Esophagus muscularis mucosa (tissue), 4 donors: ENCODE results near the gene GRIN3B. TPM values are rescaled to one million over a fixed set of nuclear protein-coding genes. Genes with fewer than 3 reads are reported as not detected.
A peak's percentile ranks its signal among the peaks of the same experiment; 100 is the strongest.

Source experiments
- DNase-seq: peaks from one replicate; pipeline ENCODE4 v3.0.0-alpha.2; 2017; ENCODE audit errors: extremely low spot score
- H3K27ac ChIP-seq, 4 donors: fragments of 200-600 bp; sonication (generic); replicated peaks in 1 of 4; 1 replicate in 3 of 4; 2 replicates in 1 of 4; pipeline ENCODE4 v1.5.1; 2016 to 2019; ENCODE audit warnings: mild to moderate bottlenecking in 1 of 4
- H3K27me3 ChIP-seq, 4 donors: fragments of 200-600 bp; sonication (generic); one replicate each; pipeline versions ENCODE4 v1.5.1 to v1.6.0; 2016 to 2019
- H3K36me3 ChIP-seq, 4 donors: fragments of 200-600 bp; sonication (generic); one replicate each; pipeline ENCODE4 v1.5.1; 2016 to 2019
- H3K4me1 ChIP-seq, 4 donors: fragments of 200-600 bp; sonication (generic); one replicate each; pipeline ENCODE4 v1.5.1; 2016 to 2019
- H3K4me3 ChIP-seq, 4 donors: fragments of 200-600 bp; sonication (generic); 1 replicate in 2 of 4; 2 replicates in 2 of 4; pipeline ENCODE4 v1.5.1; 2016 to 2019; ENCODE audit warnings: mild to moderate bottlenecking in 4 of 4, moderate library complexity in 1 of 4
- H3K9me3 ChIP-seq, 4 donors: fragments of 200-600 bp; sonication (generic); 1 replicate in 3 of 4; 2 replicates in 1 of 4; pipeline ENCODE4 v1.5.1; 2016 to 2019
- EP300 ChIP-seq: sonication (generic); formaldehyde crosslinking; IDR thresholded peaks from one replicate; pipeline ENCODE4 v1.6.1; 2017; ENCODE audit warnings: antibody characterized with exemption
- POLR2A ChIP-seq: fragments of 450-650 bp; IDR thresholded peaks from one replicate; pipeline ENCODE4 v1.6.1; 2017; ENCODE audit warnings: antibody characterized with exemption, moderate library complexity, mild to moderate bottlenecking, low read depth
- POLR2AphosphoS5 ChIP-seq, 2 donors: sonication (generic); formaldehyde crosslinking; IDR thresholded peaks; one replicate each; pipeline ENCODE4 v1.6.1; 2017; ENCODE audit warnings: antibody characterized with exemption in 2 of 2
- WGBS: methylation state at CpG from one replicate; pipeline ENCODE4 v1.1.5; 2018; 5-methylcytosine and 5-hydroxymethylcytosine counted together
- intact Hi-C: fragments of 100-400 bp; cut with DNase I; formaldehyde crosslinking; loops from one replicate; pipeline ENCODE4 v1.15.1; 2023
- total RNA-seq, 4 donors: library from RNA; depleted of rRNA; stranded (reverse); fragments of >200 nt; gene quantifications; one replicate each; pipeline versions ENCODE4 v1.1.0 to v1.2.1, GENCODE V29; 2016
- TF ChIP-seq, protein P1 (sequence below), 3 experiments: fragments of 200-600 bp in 2 of 3; fragments of 450-650 bp in 1 of 3; sonication (generic) in 2 of 3; IDR thresholded peaks; one replicate each; pipeline ENCODE4 v1.5.1; 2017 to 2019; ENCODE audit warnings: antibody characterized with exemption in 3 of 3, mild to moderate bottlenecking in 2 of 3, moderate library complexity in 1 of 3

The GRIN3B gene
- total RNA-seq, 4 donors from 2014 or later: 0.13 to 0.17 TPM; not detected in 2

GRCh38 chr19:988510-988909, 11.7 kb upstream of the GRIN3B start:
- Histone ChIP-seq H3K4me3 (no peak overlapping the region), H3K27me3 (no peaks in the 10 kb centered on the region), H3K27ac (no peak overlapping the region), H3K4me1 (peaks cover 12 to 28% (median 23%) of the 10 kb centered on the region in 4 donors), H3K9me3 (no peaks in the 10 kb centered on the region), H3K36me3 (peaks cover 17 to 67% (median 62%) of the 10 kb centered on the region in 4 donors)
- intact Hi-C loops: no loop called here
- TF ChIP-seq POLR2A (no peak), POLR2AphosphoS5 (IDR thresholded peaks at IDR 0.05) (no peak), EP300 (no peak)
- TF ChIP-seq, protein P1, sequence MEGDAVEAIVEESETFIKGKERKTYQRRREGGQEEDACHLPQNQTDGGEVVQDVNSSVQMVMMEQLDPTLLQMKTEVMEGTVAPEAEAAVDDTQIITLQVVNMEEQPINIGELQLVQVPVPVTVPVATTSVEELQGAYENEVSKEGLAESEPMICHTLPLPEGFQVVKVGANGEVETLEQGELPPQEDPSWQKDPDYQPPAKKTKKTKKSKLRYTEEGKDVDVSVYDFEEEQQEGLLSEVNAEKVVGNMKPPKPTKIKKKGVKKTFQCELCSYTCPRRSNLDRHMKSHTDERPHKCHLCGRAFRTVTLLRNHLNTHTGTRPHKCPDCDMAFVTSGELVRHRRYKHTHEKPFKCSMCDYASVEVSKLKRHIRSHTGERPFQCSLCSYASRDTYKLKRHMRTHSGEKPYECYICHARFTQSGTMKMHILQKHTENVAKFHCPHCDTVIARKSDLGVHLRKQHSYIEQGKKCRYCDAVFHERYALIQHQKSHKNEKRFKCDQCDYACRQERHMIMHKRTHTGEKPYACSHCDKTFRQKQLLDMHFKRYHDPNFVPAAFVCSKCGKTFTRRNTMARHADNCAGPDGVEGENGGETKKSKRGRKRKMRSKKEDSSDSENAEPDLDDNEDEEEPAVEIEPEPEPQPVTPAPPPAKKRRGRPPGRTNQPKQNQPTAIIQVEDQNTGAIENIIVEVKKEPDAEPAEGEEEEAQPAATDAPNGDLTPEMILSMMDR (IDR thresholded peaks at IDR 0.05): no peak
- 89% methylated on average over 13 of the region's 15 CpGs for WGBS
- no peak for DNase-seq

- peaks cover 8 to 20% (median 17%) of the 10 kb centered on the region in 4 donors for H3K4me1 ChIP-seq
- intact Hi-C loops: no loop called here
- 89% methylated on average over 12 of the region's 25 CpGs for WGBS
- DNase-seq: no peak
- H3K27me3 ChIP-seq: peaks cover 0 to 6% (median 0%) of the 10 kb centered on the region in 4 donors
- no peak overlapping the region for H3K27ac ChIP-seq
- H3K36me3 ChIP-seq: peaks cover 17 to 77% (median 71%) of the 10 kb centered on the region in 4 donors
- TF ChIP-seq, protein P1 (IDR thresholded peaks at IDR 0.05): peak in 1 of 3 experiments; percentile 11
- no peak for TF ChIP-seq POLR2A
- H3K9me3 ChIP-seq: no peaks in the 10 kb centered on the region
- H3K4me3 ChIP-seq: no peak overlapping the region
Measured at GRCh38 chr19:989381-990081, 10.7 kb upstream of the GRIN3B start.

DNA sequence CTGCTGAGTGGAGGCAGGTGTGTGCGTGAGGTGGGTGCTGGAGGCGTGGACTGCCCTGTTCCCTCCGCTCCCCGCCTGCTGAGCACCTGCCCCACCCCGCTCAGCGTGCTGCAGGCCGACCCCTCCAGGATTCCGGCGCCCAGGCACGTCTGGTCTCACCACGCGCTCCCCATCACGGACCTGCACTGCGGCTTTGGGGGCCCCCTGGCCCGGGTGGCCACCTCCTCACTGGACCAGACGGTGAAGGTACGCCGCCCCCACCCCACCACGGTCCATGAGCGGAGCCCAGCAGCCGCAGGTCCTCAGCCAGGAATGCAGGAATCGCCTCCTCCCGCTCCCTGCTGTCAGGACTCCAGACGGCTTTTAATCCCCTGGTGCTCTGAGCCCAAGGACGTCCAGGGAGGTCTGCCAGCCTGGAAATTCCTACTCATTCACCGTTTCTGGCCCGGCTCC, 10.1 kb upstream of the GRIN3B start:
- Histone ChIP-seq H3K27me3 (peaks cover 0 to 12% (median 0%) of the 10 kb centered on the region in 4 donors), H3K9me3 (no peaks in the 10 kb centered on the region), H3K36me3 (peaks cover 17 to 83% (median 72%) of the 10 kb centered on the region in 4 donors), H3K4me3 (no peak overlapping the region), H3K27ac (no peak overlapping the region), H3K4me1 (peaks cover 2 to 14% (median 11%) of the 10 kb centered on the region in 4 donors)
- DNase-seq: no peak
- intact Hi-C loops: no loop called here
- 70% methylated on average over 6 of the region's 27 CpGs for WGBS
- no peak for TF ChIP-seq POLR2AphosphoS5 (IDR thresholded peaks at IDR 0.05)
- no peak for TF ChIP-seq EP300
- no peak for TF ChIP-seq POLR2A
- TF ChIP-seq, protein P1 (IDR thresholded peaks at IDR 0.05): no peak

DNA sequence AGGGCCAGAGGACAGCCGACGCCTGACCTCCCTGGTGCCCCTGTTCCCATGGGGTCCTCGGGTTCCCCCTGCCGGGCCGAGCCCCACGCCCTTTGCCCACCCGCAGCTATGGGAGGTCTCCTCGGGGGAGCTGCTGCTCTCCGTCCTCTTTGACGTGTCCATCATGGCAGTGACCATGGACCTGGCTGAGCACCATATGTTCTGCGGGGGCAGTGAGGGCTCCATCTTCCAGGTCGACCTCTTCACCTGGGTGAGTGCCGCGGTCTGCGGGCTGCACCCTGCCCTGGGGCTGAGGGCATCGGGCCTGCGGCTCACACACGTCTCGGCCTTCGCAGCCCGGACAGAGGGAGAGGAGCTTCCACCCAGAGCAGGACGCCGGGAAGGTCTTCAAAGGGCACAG, 9.5 kb upstream of the GRIN3B start:
- no peak for DNase-seq
- Histone ChIP-seq H3K4me1 (peaks cover under 1 to 9% (median 6%) of the 10 kb centered on the region in 4 donors), H3K4me3 (no peak overlapping the region), H3K27ac (no peak overlapping the region), H3K36me3 (peaks cover 17 to 79% (median 71%) of the 10 kb centered on the region in 4 donors), H3K27me3 (peaks cover 0 to 18% (median 3%) of the 10 kb centered on the region in 4 donors), H3K9me3 (no peaks in the 10 kb centered on the region)
- TF ChIP-seq POLR2AphosphoS5 (IDR thresholded peaks at IDR 0.05) (no peak), POLR2A (no peak), EP300 (no peak)
- TF ChIP-seq, protein P1 (IDR thresholded peaks at IDR 0.05): no peak
- intact Hi-C loops: no loop called here
- 94% methylated on average over 18 of the region's 23 CpGs for WGBS
